ENCODE data around the gene NEDD4L. TPM values are rescaled to one million over a fixed set of nuclear protein-coding genes. Genes with fewer than 3 reads are reported as not detected.

The NEDD4L gene
- polyA plus RNA-seq, 1 donor (not counting 4 experiments of a cell fraction or from before 2014, with no cell fraction given) = 52.6 TPM

DNA sequence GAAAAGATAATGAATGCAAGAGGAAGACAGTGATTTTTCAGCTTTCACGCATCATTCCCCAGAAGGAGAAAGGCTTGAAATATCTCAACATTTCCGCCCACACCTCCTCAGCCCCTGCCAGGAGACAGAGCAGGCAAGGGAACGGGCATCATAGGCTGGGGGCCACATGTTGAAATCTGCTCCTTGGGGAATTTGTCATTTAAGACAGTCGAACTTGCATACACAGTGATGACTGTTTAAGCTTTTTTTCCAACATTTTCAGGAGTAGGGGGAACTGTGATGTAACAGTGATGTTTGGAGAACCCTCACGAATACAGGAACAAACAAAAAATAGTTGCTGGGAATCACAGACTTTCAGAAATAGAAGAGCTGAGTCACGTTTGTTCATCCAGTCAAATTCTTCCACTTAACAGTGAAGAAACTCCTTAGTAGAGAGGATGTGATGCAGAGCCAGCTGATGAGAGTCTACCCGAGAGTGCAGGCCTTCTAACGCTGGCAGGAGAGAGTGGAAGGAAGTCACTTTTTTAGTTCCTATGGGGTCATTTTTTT, 318.1 kb downstream of the NEDD4L start:
- Histone ChIP-seq H3K9me3 (ENCODE audit: control insufficient read depth, low read depth, low read length) (no peaks in the 10 kb centered on the region), H4K20me1 (ENCODE audit: control insufficient read depth, extremely low read depth, insufficient read depth, low read length) (no peaks in the 10 kb centered on the region), H3K4me1 (ENCODE audit: control insufficient read depth, extremely low read depth, insufficient read depth, low read length) (peaks cover 4% of the 10 kb centered on the region), H3K4me3 (ENCODE audit: control insufficient read depth in 2 of 3, extremely low read depth in 1 of 3, insufficient read depth in 2 of 3, low read depth in 1 of 3, low read length in 3 of 3) (no peak overlapping the region), H2AFZ (ENCODE audit: control insufficient read depth, low read length) (no peak overlapping the region), H3K9me1 (ENCODE audit: control insufficient read depth, extremely low read depth, insufficient read depth, low read length) (no peaks in the 10 kb centered on the region), H3K36me3 (ENCODE audit: control insufficient read depth in 2 of 2, extremely low read depth in 1 of 2, insufficient read depth in 2 of 2, low read length in 2 of 2) (peaks cover 29 to 32% of the 10 kb centered on the region in 2 experiments), H3K9ac (ENCODE audit: control insufficient read depth, extremely low read depth, insufficient read depth, low read length) (no peak overlapping the region), H3K79me2 (ENCODE audit: control insufficient read depth, insufficient read depth, low read length) (no peaks in the 10 kb centered on the region), H3K4me2 (ENCODE audit: control insufficient read depth, extremely low read depth, insufficient read depth, low read depth, low read length) (no peak overlapping the region), H3K27me3 (ENCODE audit: control insufficient read depth, extremely low read depth, insufficient read depth, low read length) (no peaks in the 10 kb centered on the region), H3K27ac (ENCODE audit: control insufficient read depth, insufficient read depth, low read length) (no peak overlapping the region)
- dilution Hi-C loops (cut with MboI; ENCODE audit: extremely low pct_ligation_motif_present, low sequenced_read_pairs) = no loop called here
- DNase-seq (ENCODE audit: low read depth, low spot score) = no peak
- TF ChIP-seq EZH2 (IDR thresholded peaks at IDR 0.05; ENCODE audit: low read length) = no peak
- TF ChIP-seq, protein P1, sequence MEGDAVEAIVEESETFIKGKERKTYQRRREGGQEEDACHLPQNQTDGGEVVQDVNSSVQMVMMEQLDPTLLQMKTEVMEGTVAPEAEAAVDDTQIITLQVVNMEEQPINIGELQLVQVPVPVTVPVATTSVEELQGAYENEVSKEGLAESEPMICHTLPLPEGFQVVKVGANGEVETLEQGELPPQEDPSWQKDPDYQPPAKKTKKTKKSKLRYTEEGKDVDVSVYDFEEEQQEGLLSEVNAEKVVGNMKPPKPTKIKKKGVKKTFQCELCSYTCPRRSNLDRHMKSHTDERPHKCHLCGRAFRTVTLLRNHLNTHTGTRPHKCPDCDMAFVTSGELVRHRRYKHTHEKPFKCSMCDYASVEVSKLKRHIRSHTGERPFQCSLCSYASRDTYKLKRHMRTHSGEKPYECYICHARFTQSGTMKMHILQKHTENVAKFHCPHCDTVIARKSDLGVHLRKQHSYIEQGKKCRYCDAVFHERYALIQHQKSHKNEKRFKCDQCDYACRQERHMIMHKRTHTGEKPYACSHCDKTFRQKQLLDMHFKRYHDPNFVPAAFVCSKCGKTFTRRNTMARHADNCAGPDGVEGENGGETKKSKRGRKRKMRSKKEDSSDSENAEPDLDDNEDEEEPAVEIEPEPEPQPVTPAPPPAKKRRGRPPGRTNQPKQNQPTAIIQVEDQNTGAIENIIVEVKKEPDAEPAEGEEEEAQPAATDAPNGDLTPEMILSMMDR (optimal IDR thresholded peaks at IDR 0.05 in 1 of 3, IDR thresholded peaks at IDR 0.05 in 1 of 3, conservative IDR thresholded peaks at IDR 0.05 in 1 of 3; ENCODE audit: extremely low read depth in 1 of 3, insufficient read depth in 2 of 3, low read length in 3 of 3) = no peak
- no peak for FAIRE-seq

DNA sequence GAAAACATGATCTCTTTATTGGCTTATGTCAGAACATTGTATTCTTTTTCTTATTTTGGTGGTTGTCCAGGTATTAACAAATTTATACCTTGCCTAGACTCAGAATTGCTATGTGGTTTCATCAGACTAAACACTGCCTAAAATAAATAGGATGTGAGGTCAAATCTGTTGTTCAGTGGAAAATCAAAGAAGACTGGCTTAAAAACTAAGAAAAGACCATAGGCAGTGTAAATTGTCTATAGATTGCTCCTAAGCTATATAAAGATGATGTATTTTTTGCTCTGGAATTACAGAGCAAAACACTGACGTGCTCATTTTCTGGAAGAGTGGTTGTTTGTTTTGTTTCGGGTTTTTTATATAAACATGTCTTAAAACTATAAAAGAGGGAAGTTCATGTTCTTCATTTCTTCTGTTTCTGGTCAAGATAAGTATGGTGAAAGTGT, 318.8 kb downstream of the NEDD4L start:
- no peak overlapping the region for H3K9ac ChIP-seq (ENCODE audit: control insufficient read depth, extremely low read depth, insufficient read depth, low read length)
- H3K4me1 ChIP-seq (ENCODE audit: control insufficient read depth, extremely low read depth, insufficient read depth, low read length) = peaks cover 4% of the 10 kb centered on the region
- no peaks in the 10 kb centered on the region for H3K79me2 ChIP-seq (ENCODE audit: control insufficient read depth, insufficient read depth, low read length)
- no peaks in the 10 kb centered on the region for H4K20me1 ChIP-seq (ENCODE audit: control insufficient read depth, extremely low read depth, insufficient read depth, low read length)
- dilution Hi-C loops (cut with MboI; ENCODE audit: extremely low pct_ligation_motif_present, low sequenced_read_pairs) = no loop called here
- no peak overlapping the region for H3K4me3 ChIP-seq (ENCODE audit: control insufficient read depth in 2 of 3, extremely low read depth in 1 of 3, insufficient read depth in 2 of 3, low read depth in 1 of 3, low read length in 3 of 3)
- no peaks in the 10 kb centered on the region for H3K9me1 ChIP-seq (ENCODE audit: control insufficient read depth, extremely low read depth, insufficient read depth, low read length)
- TF ChIP-seq, protein P1 (optimal IDR thresholded peaks at IDR 0.05 in 1 of 3, IDR thresholded peaks at IDR 0.05 in 1 of 3, conservative IDR thresholded peaks at IDR 0.05 in 1 of 3; ENCODE audit: extremely low read depth in 1 of 3, insufficient read depth in 2 of 3, low read length in 3 of 3) = no peak
- TF ChIP-seq EZH2 (IDR thresholded peaks at IDR 0.05; ENCODE audit: low read length) = no peak
- no peaks in the 10 kb centered on the region for H3K27me3 ChIP-seq (ENCODE audit: control insufficient read depth, extremely low read depth, insufficient read depth, low read length)
- FAIRE-seq (no peak), DNase-seq (ENCODE audit: low read depth, low spot score) (no peak)
- H3K36me3 ChIP-seq (ENCODE audit: control insufficient read depth in 2 of 2, extremely low read depth in 1 of 2, insufficient read depth in 2 of 2, low read length in 2 of 2) = peaks cover 31 to 36% of the 10 kb centered on the region in 2 experiments
- no peak overlapping the region for H3K27ac ChIP-seq (ENCODE audit: control insufficient read depth, insufficient read depth, low read length)
- no peaks in the 10 kb centered on the region for H3K9me3 ChIP-seq (ENCODE audit: control insufficient read depth, low read depth, low read length)
- H3K4me2 ChIP-seq (ENCODE audit: control insufficient read depth, extremely low read depth, insufficient read depth, low read depth, low read length) = no peak overlapping the region
- no peak overlapping the region for H2AFZ ChIP-seq (ENCODE audit: control insufficient read depth, low read length)

Data from keratinocyte (primary cell).